GM23338 (cell line): ENCODE data around the gene FSIP1. TPM values are rescaled to one million over a fixed set of nuclear protein-coding genes. Genes with fewer than 3 reads are reported as not detected.
A peak's percentile ranks its signal among the peaks of the same experiment; 100 is the strongest.

Source experiments
- ATAC-seq: fragments of 200-7000 bp; cut with Tn5 transposase; 3 replicates; pipeline ENCODE4 v1.9.1; 2020
- DNase-seq: peaks from one replicate; pipeline ENCODE4 v3.0.0-alpha.2; 2015; ENCODE audit warnings: low spot score
- H2AFZ ChIP-seq: fragments of 200-600 bp; sonication (generic); 2 replicates; pipeline ENCODE4 v1.8.0; 2016; ENCODE audit warnings: antibody characterized with exemption, mild to moderate bottlenecking, moderate library complexity
- H3F3A ChIP-seq: fragments of 200-600 bp; sonication (generic); replicated peaks from 2 replicates; pipeline ENCODE4 v1.8.0; 2017; ENCODE audit warnings: antibody characterized with exemption, mixed run types, low read depth
- H3K27ac ChIP-seq: fragments of 200-600 bp; sonication (generic); 2 replicates; pipeline ENCODE4 v1.6.1; 2016; ENCODE audit warnings: low read depth
- H3K27me3 ChIP-seq: fragments of 200-600 bp; sonication (generic); 2 replicates; pipeline ENCODE4 v1.8.0; 2016; ENCODE audit warnings: mild to moderate bottlenecking, mixed run types, moderate library complexity; ENCODE audit not compliant: insufficient read depth
- H3K36me3 ChIP-seq: fragments of 200-600 bp; sonication (generic); 2 replicates; pipeline ENCODE4 v1.8.0; 2016; ENCODE audit warnings: mild to moderate bottlenecking; ENCODE audit not compliant: insufficient read depth
- H3K4me1 ChIP-seq: fragments of 200-600 bp; sonication (generic); 2 replicates; pipeline ENCODE4 v1.8.0; 2016; ENCODE audit warnings: mild to moderate bottlenecking, moderate library complexity; ENCODE audit not compliant: insufficient read depth
- H3K4me2 ChIP-seq: fragments of 200-600 bp; sonication (generic); 2 replicates; pipeline ENCODE4 v1.7.1; 2017; ENCODE audit warnings: mixed run types
- H3K4me3 ChIP-seq: fragments of 200-600 bp; sonication (generic); 2 replicates; pipeline ENCODE4 v1.6.1; 2016; ENCODE audit warnings: mixed run types
- H3K79me2 ChIP-seq: fragments of 200-600 bp; sonication (generic); replicated peaks from 2 replicates; pipeline ENCODE4 v1.8.0; 2017; ENCODE audit warnings: mild to moderate bottlenecking; ENCODE audit not compliant: insufficient read depth
- H3K9me2 ChIP-seq: fragments of 200-600 bp; sonication (generic); 2 replicates; pipeline ENCODE4 v1.8.0; 2017; ENCODE audit not compliant: insufficient read depth
- H4K20me1 ChIP-seq: fragments of 200-600 bp; sonication (generic); replicated peaks from 2 replicates; pipeline ENCODE4 v1.8.0; 2017; ENCODE audit warnings: mild to moderate bottlenecking; ENCODE audit not compliant: insufficient read depth
- H3K27ac Mint-ChIP-seq: 2 replicates; pipeline ENCODE4 v1.8.0; 2020; ENCODE audit warnings: inconsistent platforms, mild to moderate bottlenecking, moderate library complexity, mixed read lengths
- H3K27me3 Mint-ChIP-seq: 3 replicates; pipeline ENCODE4 v1.8.0; 2022; ENCODE audit warnings: low read depth, mild to moderate bottlenecking, moderate library complexity, mixed read lengths, inconsistent platforms; ENCODE audit not compliant: insufficient read depth, poor library complexity
- H3K36me3 Mint-ChIP-seq: 3 replicates; pipeline ENCODE4 v1.8.0; 2021; ENCODE audit warnings: low read depth, mild to moderate bottlenecking, inconsistent platforms, moderate library complexity, mixed read lengths
- H3K4me1 Mint-ChIP-seq: 3 replicates; pipeline ENCODE4 v1.8.0; 2020; ENCODE audit warnings: mild to moderate bottlenecking, inconsistent platforms, mixed read lengths
- H3K4me3 Mint-ChIP-seq: 3 replicates; pipeline ENCODE4 v1.8.0; 2021; ENCODE audit warnings: moderate library complexity, mild to moderate bottlenecking, inconsistent platforms, mixed read lengths
- H3K9me3 Mint-ChIP-seq: 3 replicates; pipeline ENCODE4 v1.8.0; 2020; ENCODE audit warnings: moderate library complexity, mild to moderate bottlenecking, inconsistent platforms, mixed read lengths
- CTCF ChIP-seq, 2 experiments: fragments of 200-600 bp in 1 of 2; sonication (generic) in 1 of 2; conservative IDR thresholded peaks; 2 replicates each; pipeline versions ENCODE4 v1.5.1 to v1.6.1; 2016 to 2017; ENCODE audit warnings: antibody characterized with exemption in 2 of 2, low read depth in 2 of 2, mild to moderate bottlenecking in 2 of 2, moderate library complexity in 1 of 2
- JUNB ChIP-seq: IDR thresholded peaks from one replicate; pipeline ENCODE4 v1.6.1; 2016; ENCODE audit warnings: antibody characterized with exemption; ENCODE audit not compliant: unreplicated experiment
- POLR2AphosphoS5 ChIP-seq: IDR thresholded peaks from 2 replicates; pipeline ENCODE4 v1.6.1; 2016; ENCODE audit warnings: antibody characterized with exemption, low read depth
- ZNF114 ChIP-seq: fragments of 250-450 bp; sonication (Bioruptor Pico); IDR thresholded peaks from 2 replicates; pipeline ENCODE4 v1.5.0; 2020; ENCODE audit warnings: mild to moderate bottlenecking, moderate library complexity
- ZNF462 ChIP-seq: fragments of 250-450 bp; sonication (Bioruptor Pico); IDR thresholded peaks from 2 replicates; pipeline ENCODE4 v1.5.0; 2020; ENCODE audit warnings: mild to moderate bottlenecking, moderate library complexity
- polyA plus RNA-seq: library from polyadenylated mRNA; unstranded; fragments of >200 nt; fragmentation: Nextera tagmentation; extraction: Ambion mirVana; gene quantifications from 2 replicates; pipeline ENCODE4 v1.2.1, GENCODE V29; 2016
- total RNA-seq: library from RNA; depleted of rRNA; stranded (reverse); fragments of >200 nt; shearing (Covaris generic); gene quantifications from 2 replicates; pipeline ENCODE4 v1.2.3, GENCODE V29; 2014

FSIP1 gene
- total and polyA plus RNA-seq, 2 experiments from 2014 or later: 0.92 to 2.1 TPM

DNA sequence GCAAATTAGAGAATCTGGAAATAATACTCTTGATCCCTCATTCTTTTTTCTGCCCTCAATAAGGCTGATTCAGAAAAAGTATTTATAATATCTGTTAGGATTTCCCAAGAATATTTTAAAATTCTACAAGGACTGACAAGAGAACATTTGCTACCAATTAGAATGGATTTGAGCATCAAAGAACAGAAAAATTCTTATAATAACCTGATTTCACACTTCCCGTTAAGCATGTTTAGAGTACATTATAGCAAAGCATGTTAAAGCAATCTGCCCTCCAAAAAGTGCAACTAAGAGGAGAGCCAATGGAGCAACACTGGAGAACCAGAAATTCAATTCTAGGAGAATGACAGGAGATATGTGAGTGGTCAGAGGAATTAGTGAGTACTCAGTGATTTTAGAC, 144.6 kb downstream of the FSIP1 start (continued):
- TF ChIP-seq ZNF462 (CRISPR knock-in tag): no peak
- no peak for TF ChIP-seq JUNB
- TF ChIP-seq ZNF114 (CRISPR knock-in tag): no peak

GRCh38 chr15:39631357-39631756, 151.3 kb downstream of the FSIP1 start:
- H3K27me3 Mint-ChIP-seq: peaks cover 5% of the 10 kb centered on the region
- no peaks in the 10 kb centered on the region for H3F3A ChIP-seq
- H3K27ac ChIP-seq: no peak overlapping the region
- no peaks in the 10 kb centered on the region for H3K4me1 ChIP-seq
- no peaks in the 10 kb centered on the region for H3K79me2 ChIP-seq
- ATAC-seq (no peak; the same call in 2 of the 3 replicates), DNase-seq (no peak)
- TF ChIP-seq POLR2AphosphoS5: no peak
- TF ChIP-seq CTCF (conservative IDR thresholded peaks at IDR 0.05; ENCODE audit: low read depth in 2 of 2): peak in 1 of 2 experiments; percentile 14; a peak in 1 of 4 replicates
- H3K4me2 ChIP-seq: no peak overlapping the region
- no peaks in the 10 kb centered on the region for H3K36me3 ChIP-seq
- H3K9me3 Mint-ChIP-seq: no peaks in the 10 kb centered on the region
- H3K4me3 ChIP-seq: no peak overlapping the region
- H3K27me3 ChIP-seq: no peaks in the 10 kb centered on the region
- 0 out of 2 replicates have a peak, but pooled peaks cover 5% of the 10 kb centered on the region for H3K9me2 ChIP-seq
- H3K36me3 Mint-ChIP-seq: no peaks in the 10 kb centered on the region
- no peak overlapping the region for H3K27ac Mint-ChIP-seq
- no peak overlapping the region for H3K4me3 Mint-ChIP-seq
- no peak overlapping the region for H2AFZ ChIP-seq
- H4K20me1 ChIP-seq: no peaks in the 10 kb centered on the region
- H3K4me1 Mint-ChIP-seq: peaks cover 2% of the 10 kb centered on the region; the same call in 1 of the 3 replicates
